Thoracic aorta (tissue), 2 donors: ENCODE measurements around the gene KIF13A. TPM values are rescaled to one million over a fixed set of nuclear protein-coding genes. Genes with fewer than 3 reads are reported as not detected.
"Not testable (repeated sequence)": the region's sequence is repeated elsewhere in the genome, so short reads cannot be mapped to it uniquely, and the experiment has no call there.

Experiments used
- ATAC-seq: fragments of 150-250 bp; one replicate; pipeline ENCODE4 v1.8.0; 2017; ENCODE audit warnings: low read depth; ENCODE audit not compliant: insufficient number of reproducible peaks, low FRiP score
- DNase-seq: peaks from one replicate; pipeline ENCODE4 v3.0.0-alpha.2; 2020; ENCODE audit warnings: low spot score
- H3K27ac ChIP-seq, 2 donors: fragments of 200-600 bp; sonication (generic); 1 replicate in 1 of 2; 2 replicates in 1 of 2; pipeline ENCODE4 v1.5.1; 2016; ENCODE audit warnings: mild to moderate bottlenecking in 2 of 2, moderate library complexity in 2 of 2
- H3K27me3 ChIP-seq: fragments of 200-600 bp; sonication (generic); replicated peaks from 2 replicates; pipeline ENCODE4 v1.6.0; 2016; ENCODE audit warnings: mild to moderate bottlenecking; ENCODE audit not compliant: insufficient read depth
- H3K36me3 ChIP-seq: fragments of 200-600 bp; sonication (generic); one replicate; pipeline ENCODE4 v1.5.1; 2016
- H3K4me1 ChIP-seq, 2 donors: fragments of 200-600 bp; sonication (generic); 1 replicate in 1 of 2; 2 replicates in 1 of 2; pipeline versions ENCODE4 v1.5.1 to v1.6.0; 2016; ENCODE audit warnings: low read depth in 2 of 2, mild to moderate bottlenecking in 1 of 2; ENCODE audit not compliant: control insufficient read depth in 1 of 2
- H3K4me3 ChIP-seq: fragments of 200-600 bp; sonication (generic); 2 replicates; pipeline ENCODE4 v1.5.1; 2016; ENCODE audit warnings: mild to moderate bottlenecking
- H3K9me3 ChIP-seq: fragments of 200-600 bp; sonication (generic); 2 replicates; pipeline ENCODE4 v1.5.1; 2016
- CTCF ChIP-seq: fragments of 200-600 bp; sonication (generic); IDR thresholded peaks from one replicate; pipeline ENCODE4 v1.5.1; 2019; ENCODE audit warnings: antibody characterized with exemption
- total RNA-seq, 2 donors: library from RNA; depleted of rRNA; stranded (reverse); fragments of >200 nt; gene quantifications; one replicate each; pipeline versions ENCODE4 v1.1.0 to v1.2.3, GENCODE V29; 2016

KIF13A gene
- total RNA-seq, 2 donors from 2014 or later: 79.3 to 98.0 TPM

- no peak for TF ChIP-seq CTCF
- ATAC-seq: no peak
These were observed 246.7 kb downstream of the KIF13A start for GRCh38 chr6:17740559-17741220.

DNA sequence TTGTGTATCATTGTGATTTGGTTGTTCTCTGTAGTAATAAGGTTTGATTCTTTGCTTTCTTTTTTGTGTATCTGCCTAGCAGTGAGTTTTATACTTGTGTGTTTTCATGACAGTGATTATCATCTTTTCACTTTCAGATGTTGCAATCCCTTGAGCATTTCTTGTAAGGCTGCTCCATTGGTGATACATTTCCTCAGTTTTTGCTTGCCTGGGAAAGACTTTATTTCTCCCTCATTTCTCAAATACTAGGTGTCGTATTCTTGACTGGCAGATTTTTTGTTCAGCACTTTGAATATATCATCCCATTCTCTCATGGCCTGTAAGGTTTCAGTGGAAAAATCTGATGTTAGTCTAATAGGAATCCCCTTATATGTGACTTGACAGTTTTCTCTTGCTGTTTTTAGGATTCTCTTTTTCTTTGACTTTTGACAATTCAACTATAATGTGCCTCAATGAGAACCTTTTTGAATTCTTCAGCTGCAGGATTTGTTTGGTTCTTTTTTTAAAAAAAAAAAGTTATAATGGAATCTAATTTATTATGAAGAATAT, 249.7 kb downstream of the KIF13A start:
- no peak overlapping the region for H3K4me3 ChIP-seq
- no peak for ATAC-seq

More at GRCh38 chr6:17740559-17741220, 246.7 kb downstream of the KIF13A start:
- Histone ChIP-seq H3K36me3 (no peaks in the 10 kb centered on the region), H3K4me3 (no peak overlapping the region), H3K9me3 (peaks cover 20% of the 10 kb centered on the region), H3K27ac (no peak overlapping the region), H3K27me3 (no peaks in the 10 kb centered on the region), H3K4me1 (no peaks in the 10 kb centered on the region)
- DNase-seq: no peak

GRCh38 chr6:17735311-17735710, 252.1 kb downstream of the KIF13A start:
- H3K27me3 ChIP-seq, H3K4me3 ChIP-seq, DNase-seq, H3K36me3 ChIP-seq, H3K27ac ChIP-seq, ATAC-seq, H3K4me1 ChIP-seq: not testable (repeated sequence)
- peaks cover 20% of the 10 kb centered on the region for H3K9me3 ChIP-seq

More for the DNA sequence above, 249.7 kb downstream of the KIF13A start:
- H3K4me1 ChIP-seq: no peaks in the 10 kb centered on the region
- no peak for TF ChIP-seq CTCF
- no peak for DNase-seq
- no peaks in the 10 kb centered on the region for H3K27me3 ChIP-seq
- peaks cover 20% of the 10 kb centered on the region for H3K9me3 ChIP-seq
- H3K36me3 ChIP-seq: no peaks in the 10 kb centered on the region
- H3K27ac ChIP-seq: no peak overlapping the region

- ATAC-seq (no peak), DNase-seq (no peak)
- no peak overlapping the region for H3K27ac ChIP-seq
- no peaks in the 10 kb centered on the region for H3K27me3 ChIP-seq
- no peak overlapping the region for H3K4me3 ChIP-seq
- no peaks in the 10 kb centered on the region for H3K9me3 ChIP-seq
- TF ChIP-seq CTCF: no peak
- peaks cover 0 to under 1% of the 10 kb centered on the region in 2 donors for H3K4me1 ChIP-seq
- H3K36me3 ChIP-seq: no peaks in the 10 kb centered on the region
These were observed 257.2 kb downstream of the KIF13A start for GRCh38 chr6:17730078-17730704.

GRCh38 chr6:17729223-17730077, 258.0 kb downstream of the KIF13A start:
- Histone ChIP-seq H3K36me3 (no peaks in the 10 kb centered on the region), H3K4me3 (no peak overlapping the region), H3K27ac (no peak overlapping the region), H3K4me1 (peaks cover 0 to 4% of the 10 kb centered on the region in 2 donors), H3K27me3 (no peaks in the 10 kb centered on the region), H3K9me3 (no peaks in the 10 kb centered on the region)
- no peak for DNase-seq
- no peak for TF ChIP-seq CTCF
- ATAC-seq: no peak
